GM21423 (cell line): Measurements from ENCODE around the gene HMGB1.

Source experiments
- ATAC-seq: cut with Tn5 transposase; IDR thresholded peaks from one replicate; pipeline ENCODE4 v1.9.1; 2021; ENCODE audit warnings: mild to moderate bottlenecking, moderate library complexity; ENCODE audit not compliant: unreplicated experiment

Gene HMGB1

GRCh38 chr13:30435911-30436451 lies 29.8 kb downstream of the HMGB1 start:
- no peak for ATAC-seq

- ATAC-seq: peak; percentile 34
These were observed 34.3 kb downstream of the HMGB1 start for GRCh38 chr13:30431269-30431940.

- peak; percentile 56 for ATAC-seq
These were observed 35.7 kb downstream of the HMGB1 start for GRCh38 chr13:30429721-30430694.

GRCh38 chr13:30429235-30429634 lies 36.5 kb downstream of the HMGB1 start:
- ATAC-seq: no peak

- ATAC-seq: no peak
These were observed 41.8 kb downstream of the HMGB1 start for GRCh38 chr13:30423891-30424290.

GRCh38 chr13:30422054-30422839 lies 43.5 kb downstream of the HMGB1 start, which contains the start of gene UBE2L5:
Gene UBE2L5, plus strand, starts transcription at chr13:30422493. Its CDS starts 5,498 bp downstream, at chr13:30427991.
- peak; percentile 60 for ATAC-seq

- ATAC-seq: peak; percentile 40
These were observed 44.4 kb downstream of the HMGB1 start for GRCh38 chr13:30421093-30422053.

- ATAC-seq: no peak
These were observed 46.8 kb downstream of the HMGB1 start for GRCh38 chr13:30418717-30419459.

- ATAC-seq: no peak
These were observed 47.5 kb downstream of the HMGB1 start for GRCh38 chr13:30418075-30418716.

- ATAC-seq: no peak
These were observed 49.3 kb downstream of the HMGB1 start for GRCh38 chr13:30416471-30416870.

- ATAC-seq: peak; percentile 79
These were observed 50.2 kb downstream of the HMGB1 start for GRCh38 chr13:30415430-30416030.

- no peak for ATAC-seq
These were observed 51.9 kb downstream of the HMGB1 start for GRCh38 chr13:30413842-30414241.

- no peak for ATAC-seq
These were observed 53.4 kb downstream of the HMGB1 start for GRCh38 chr13:30412346-30412745.

- no peak for ATAC-seq
These were observed 55.0 kb downstream of the HMGB1 start for GRCh38 chr13:30410705-30411125.

- no peak for ATAC-seq
These were observed 55.6 kb downstream of the HMGB1 start for GRCh38 chr13:30409886-30410704.

- peak; percentile 88 for ATAC-seq
These were observed 57.2 kb downstream of the HMGB1 start for GRCh38 chr13:30408319-30409101.
